NCI-H1092 treated with DMSO at 0.1 percent for 48 hours (cell line): ENCODE measurements around the gene ATXN7L1.

Experiments
- DNase-seq: peaks from one replicate; lab custom pipeline; 2025; lab: John Stamatoyannopoulos, UW

ATXN7L1 gene

DNA sequence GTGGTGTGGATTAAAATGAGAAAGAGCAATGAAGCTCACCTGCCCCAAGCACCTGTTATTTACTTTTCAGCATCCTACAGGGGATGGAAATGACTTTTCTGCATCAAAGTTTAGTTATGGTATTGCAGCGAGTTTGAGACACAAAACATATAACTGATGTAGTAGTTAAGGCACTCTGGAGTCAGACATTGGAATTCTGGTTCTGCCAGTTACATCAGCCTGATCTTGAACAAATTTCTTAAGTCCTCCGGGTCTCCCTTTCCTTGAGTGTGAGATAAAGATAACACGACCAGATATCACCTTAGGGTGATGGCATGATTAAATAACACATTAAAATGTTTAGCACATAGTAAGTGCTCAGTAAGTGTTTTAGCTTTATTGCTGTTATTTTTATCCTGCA lies 97.4 kb downstream of the ATXN7L1 start:
- DNase-seq = no peak

- DNase-seq = no peak
Observed at GRCh38 chr7:105776986-105777910, 99.2 kb downstream of the ATXN7L1 start.

GRCh38 chr7:105776068-105776790 lies 100.2 kb downstream of the ATXN7L1 start:
- DNase-seq = no peak

- DNase-seq = no peak
Observed at GRCh38 chr7:105775580-105775979, 100.8 kb downstream of the ATXN7L1 start.

- DNase-seq = no peak
Observed at GRCh38 chr7:105773030-105773460, 103.4 kb downstream of the ATXN7L1 start.

GRCh38 chr7:105769901-105770628 lies 106.3 kb downstream of the ATXN7L1 start:
- no peak for DNase-seq

- no peak for DNase-seq
Observed at GRCh38 chr7:105768898-105769507, 107.4 kb downstream of the ATXN7L1 start.

GRCh38 chr7:105768117-105768516 lies 108.3 kb downstream of the ATXN7L1 start:
- DNase-seq = no peak

- no peak for DNase-seq
Observed at GRCh38 chr7:105766421-105767073, 109.9 kb downstream of the ATXN7L1 start.

DNA sequence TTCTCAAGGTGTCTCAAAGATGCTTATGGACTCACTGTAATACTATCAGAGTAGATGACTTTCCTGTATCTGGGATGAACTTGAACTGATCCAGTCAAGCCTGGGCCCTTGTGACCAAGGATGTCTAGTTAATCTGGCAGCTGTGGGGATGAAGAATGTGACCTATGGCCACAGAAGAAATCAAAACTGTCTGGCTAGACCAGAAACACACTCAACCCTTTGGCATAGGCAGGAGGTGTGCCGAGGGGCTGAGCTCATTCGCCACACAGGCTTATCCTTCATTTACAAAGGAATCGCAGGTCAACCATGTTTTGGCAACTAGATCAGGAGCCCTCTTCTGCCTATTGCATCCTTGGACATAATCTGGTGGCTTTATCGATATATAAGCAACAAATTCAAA lies 110.6 kb downstream of the ATXN7L1 start:
- no peak for DNase-seq

DNA sequence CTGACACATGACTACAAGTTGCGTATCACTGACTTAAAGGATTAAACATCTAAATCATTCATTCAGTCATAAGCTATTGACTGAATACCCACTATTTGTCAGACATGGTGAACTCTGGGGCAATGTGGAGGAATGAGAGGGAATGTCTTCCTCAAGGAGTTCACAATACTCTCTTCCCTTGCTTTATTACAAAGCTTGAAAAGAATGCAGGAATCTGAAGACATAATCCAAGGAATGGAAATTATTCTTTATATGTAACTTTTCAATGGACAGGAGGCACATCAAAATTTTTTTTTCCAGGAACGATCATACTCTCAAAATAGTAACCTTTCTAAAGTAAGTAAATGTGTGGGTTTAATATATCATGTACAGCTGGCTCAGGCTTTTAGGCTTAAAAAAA lies 111.9 kb downstream of the ATXN7L1 start:
- DNase-seq = no peak

GRCh38 chr7:105760551-105761447 lies 115.6 kb downstream of the ATXN7L1 start:
- no peak for DNase-seq

GRCh38 chr7:105759670-105760550 lies 116.5 kb downstream of the ATXN7L1 start:
- DNase-seq = peak; percentile 73

- no peak for DNase-seq
Observed at GRCh38 chr7:105756367-105756766, 120.0 kb downstream of the ATXN7L1 start.

DNA sequence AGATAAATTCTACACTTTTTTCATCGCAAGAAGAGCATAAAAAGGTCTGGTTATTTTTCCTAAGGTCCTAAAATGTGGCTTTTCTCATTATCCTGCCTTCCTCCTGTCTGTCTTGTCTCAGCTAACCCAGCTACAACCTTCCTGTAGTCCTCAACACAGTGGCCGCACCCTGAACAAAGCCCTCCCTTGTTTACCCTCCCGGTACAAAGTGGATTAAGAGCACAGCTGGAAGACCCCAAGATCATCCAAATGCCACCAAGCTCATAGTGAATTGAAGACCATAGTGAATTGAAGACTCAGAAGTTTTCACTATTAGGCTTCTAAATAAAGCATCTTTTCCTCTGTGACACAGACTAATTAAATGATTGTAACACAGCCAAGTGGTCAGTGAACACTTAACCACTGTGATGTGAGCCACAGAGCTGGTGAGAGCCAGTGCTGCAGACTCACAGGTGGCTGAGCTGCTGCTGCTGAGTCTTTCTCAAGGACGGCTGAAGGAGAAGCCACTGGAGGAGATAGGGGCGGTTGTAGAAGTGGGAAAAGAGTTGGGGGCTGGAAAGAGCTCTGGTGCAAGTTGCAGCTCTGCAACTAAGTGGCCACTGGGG lies 123.6 kb downstream of the ATXN7L1 start:
- no peak for DNase-seq

GRCh38 chr7:105751054-105751453 lies 125.3 kb downstream of the ATXN7L1 start:
- DNase-seq = no peak

- no peak for DNase-seq
Observed at GRCh38 chr7:105748701-105749100, 127.7 kb downstream of the ATXN7L1 start.

DNA sequence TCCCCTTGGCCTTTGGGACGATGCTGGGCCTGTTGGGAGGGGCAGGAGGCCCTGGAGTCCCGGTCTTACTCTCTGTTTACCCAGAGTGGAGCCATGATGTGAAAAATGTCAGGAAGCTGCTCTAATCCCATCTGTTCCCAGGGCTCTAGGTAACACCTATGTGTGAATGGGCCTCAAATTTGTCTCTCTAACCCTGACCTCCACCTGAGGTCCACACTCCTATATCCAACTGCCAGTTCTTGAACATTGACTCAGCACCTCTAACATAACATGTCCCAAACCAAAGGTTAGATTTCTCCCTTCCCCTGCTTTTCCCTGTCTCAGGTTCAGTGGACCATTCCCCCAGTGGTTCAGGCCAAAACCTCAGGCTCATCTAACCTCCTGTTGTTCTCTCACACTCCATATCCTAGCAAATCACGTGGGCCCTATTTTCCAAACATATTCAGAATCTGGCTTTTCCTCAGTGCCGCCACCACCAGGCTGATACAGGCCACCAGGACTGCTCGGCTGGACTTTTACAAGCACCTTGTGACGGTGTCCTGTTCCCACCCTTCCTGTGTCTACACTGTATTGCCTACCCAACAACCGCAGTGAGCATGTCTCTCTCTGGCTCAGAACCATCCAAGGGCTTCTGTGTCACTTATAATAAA lies 130.6 kb downstream of the ATXN7L1 start:
- no peak for DNase-seq
